IMR-90 (cell line): Measurements from ENCODE around the gene ZDHHC8. TPM values are rescaled to one million over a fixed set of nuclear protein-coding genes. Genes with fewer than 3 reads are reported as not detected.

Source experiments
- ATAC-seq: fragments of 200-7000 bp; cut with Tn5 transposase; 2 replicates; pipeline ENCODE4 v1.9.1; 2020; ENCODE audit warnings: low read depth, mild to moderate bottlenecking, moderate library complexity
- BruUV-seq: library from RNA; stranded (reverse); fragments of 400-500 nt; replicated peaks from 2 replicates; lab custom pipeline; 2021; lab: Mats Ljungman, UMichigan
- CTCF ChIA-PET: fragments of 300-600 bp; formaldehyde crosslinking; extraction: SDS; loops from one replicate; lab custom pipeline; 2021; ENCODE audit warnings: antibody characterized with exemption; lab: Yijun Ruan, JAX
- POLR2A ChIA-PET: fragments of 300-600 bp; sonication (Branson Sonifier 250); formaldehyde crosslinking; loops from one replicate; lab custom pipeline; 2022; ENCODE audit warnings: antibody characterized with exemption; ENCODE audit not compliant: unreplicated experiment; lab: Charles Lee
- DNase-seq: peaks from one replicate; pipeline ENCODE4 v3.0.0; 2013
- H2AFZ ChIP-seq: replicated peaks from 2 replicates; pipeline ENCODE3; 2013; ENCODE audit warnings: low read length, mild to moderate bottlenecking; ENCODE audit not compliant: poor library complexity
- H2AK5ac ChIP-seq: 2 replicates; pipeline ENCODE4 v1.6.1; 2013; ENCODE audit warnings: low read depth, low read length, inconsistent platforms
- H2AK9ac ChIP-seq: replicated peaks from 2 replicates; pipeline ENCODE3; 2013; ENCODE audit warnings: mild to moderate bottlenecking, low read depth, low read length, moderate library complexity; ENCODE audit not compliant: poor library complexity
- H2BK120ac ChIP-seq: 2 replicates; pipeline ENCODE4 v1.6.1; 2013; ENCODE audit warnings: low read depth, low read length, inconsistent platforms
- H2BK15ac ChIP-seq: 3 replicates; pipeline ENCODE4 v1.6.1; 2013; ENCODE audit warnings: low read depth, low read length, inconsistent platforms
- H2BK20ac ChIP-seq: 2 replicates; pipeline ENCODE4 v1.6.1; 2013; ENCODE audit warnings: low read depth, mild to moderate bottlenecking, inconsistent platforms, low read length, moderate library complexity
- H2BK5ac ChIP-seq: 2 replicates; pipeline ENCODE4 v1.6.1; 2013; ENCODE audit warnings: mild to moderate bottlenecking, low read depth, low read length, inconsistent platforms; ENCODE audit not compliant: poor library complexity, severe bottlenecking
- H3K14ac ChIP-seq: replicated peaks from 2 replicates; pipeline ENCODE4 v1.6.1; 2013; ENCODE audit warnings: low read depth, low read length, inconsistent platforms
- H3K18ac ChIP-seq: 2 replicates; pipeline ENCODE4 v1.6.1; 2013; ENCODE audit warnings: low read depth, low read length, control low read depth
- H3K23ac ChIP-seq: 2 replicates; pipeline ENCODE4 v1.6.1; 2013; ENCODE audit warnings: low read depth, low read length, inconsistent platforms
- H3K27ac ChIP-seq: 2 replicates; pipeline ENCODE4 v1.5.1; 2013; ENCODE audit warnings: mild to moderate bottlenecking, control low read depth, low read length; ENCODE audit not compliant: insufficient read depth
- H3K27me3 ChIP-seq: 2 replicates; pipeline ENCODE4 v1.6.1; 2013; ENCODE audit warnings: low read length; ENCODE audit not compliant: control insufficient read depth, insufficient read depth
- H3K36me3 ChIP-seq: 2 replicates; pipeline ENCODE4 v1.6.1; 2013; ENCODE audit warnings: low read length, mixed read lengths; ENCODE audit not compliant: control insufficient read depth, insufficient read depth
- H3K4ac ChIP-seq: 2 replicates; pipeline ENCODE4 v1.6.1; 2013; ENCODE audit warnings: low read depth, low read length, inconsistent platforms
- H3K4me1 ChIP-seq: 2 replicates; pipeline ENCODE4 v1.6.1; 2013; ENCODE audit warnings: low read length, mixed read lengths; ENCODE audit not compliant: control insufficient read depth, insufficient read depth
- H3K4me2 ChIP-seq: 2 replicates; pipeline ENCODE4 v1.6.1; 2013; ENCODE audit warnings: low read depth, mild to moderate bottlenecking, control low read depth, low read length, moderate library complexity
- H3K4me3 ChIP-seq: 2 replicates; pipeline ENCODE4 v1.5.1; 2013; ENCODE audit warnings: low read depth, mild to moderate bottlenecking, control low read depth, low read length, moderate library complexity; ENCODE audit not compliant: insufficient read depth
- H3K56ac ChIP-seq: 2 replicates; pipeline ENCODE4 v1.6.1; 2013; ENCODE audit warnings: low read length, inconsistent platforms; ENCODE audit not compliant: insufficient read depth; ENCODE audit errors: extremely low read depth
- H3K79me1 ChIP-seq, 2 experiments: 2 replicates each; pipeline ENCODE4 v1.6.1; 2013; ENCODE audit warnings: low read length in 2 of 2, inconsistent platforms in 1 of 2, low read depth in 1 of 2
- H3K9ac ChIP-seq: 2 replicates; pipeline ENCODE4 v1.6.1; 2013; ENCODE audit warnings: low read depth, low read length, control low read depth
- H3K9me1 ChIP-seq: 2 replicates; pipeline ENCODE4 v1.6.1; 2013; ENCODE audit warnings: low read length, inconsistent platforms; ENCODE audit not compliant: insufficient read depth
- H3K9me3 ChIP-seq: 2 replicates; pipeline ENCODE4 v1.6.1; 2013; ENCODE audit warnings: low read length; ENCODE audit not compliant: control insufficient read depth, insufficient read depth
- H4K20me1 ChIP-seq: 2 replicates; pipeline ENCODE4 v1.6.1; 2013; ENCODE audit warnings: low read length, inconsistent platforms; ENCODE audit not compliant: insufficient read depth
- H4K5ac ChIP-seq: 2 replicates; pipeline ENCODE4 v1.6.1; 2013; ENCODE audit warnings: mild to moderate bottlenecking, low read depth, low read length, control low read depth
- H4K8ac ChIP-seq, 2 experiments: 2 replicates each; pipeline ENCODE4 v1.6.1; 2013; ENCODE audit warnings: low read depth in 2 of 2, low read length in 2 of 2, control low read depth in 1 of 2, inconsistent platforms in 1 of 2
- H4K91ac ChIP-seq: 2 replicates; pipeline ENCODE4 v1.6.1; 2013; ENCODE audit warnings: low read depth, low read length, inconsistent platforms; ENCODE audit not compliant: insufficient read depth
- BHLHE40 ChIP-seq: fragments of 150-350 bp; IDR thresholded peaks from 2 replicates; pipeline ENCODE4 v1.6.1; 2016; ENCODE audit warnings: mild to moderate bottlenecking, low read depth, low read length
- CEBPB ChIP-seq: IDR thresholded peaks from 2 replicates; pipeline ENCODE4 v1.6.1; 2012; ENCODE audit warnings: low read depth, low read length, improper control_type of control experiment
- CHD1 ChIP-seq: IDR thresholded peaks from 2 replicates; pipeline ENCODE4 v1.6.1; 2012; ENCODE audit warnings: low read depth, low read length, improper control_type of control experiment
- CTCF ChIP-seq: conservative IDR thresholded peaks from 2 replicates; pipeline ENCODE4 v1.5.1; 2012; ENCODE audit warnings: mild to moderate bottlenecking, low read depth, low read length, improper control_type of control experiment
- ELK1 ChIP-seq: fragments of 150-350 bp; IDR thresholded peaks from 2 replicates; pipeline ENCODE4 v1.6.1; 2016; ENCODE audit warnings: low read depth, mild to moderate bottlenecking, low read length, moderate library complexity, borderline replicate concordance
- FOS ChIP-seq: fragments of 150-350 bp; IDR thresholded peaks from 2 replicates; pipeline ENCODE4 v1.6.1; 2016; ENCODE audit warnings: low read depth, low read length
- MAFK ChIP-seq: IDR thresholded peaks from 2 replicates; pipeline ENCODE4 v1.6.1; 2012; ENCODE audit warnings: low read depth, low read length, improper control_type of control experiment
- MAZ ChIP-seq: IDR thresholded peaks from 2 replicates; pipeline ENCODE4 v1.6.1; 2012; ENCODE audit warnings: low read depth, mild to moderate bottlenecking, low read length, improper control_type of control experiment, moderate library complexity, borderline replicate concordance
- MXI1 ChIP-seq: IDR thresholded peaks from 2 replicates; pipeline ENCODE4 v1.6.1; 2012; ENCODE audit warnings: low read depth, mild to moderate bottlenecking, low read length, moderate library complexity, borderline replicate concordance
- NFE2L2 ChIP-seq: fragments of 150-350 bp; IDR thresholded peaks from 2 replicates; pipeline ENCODE4 v1.6.1; 2016; ENCODE audit warnings: low read depth, mild to moderate bottlenecking, low read length
- POLR2A ChIP-seq: IDR thresholded peaks from 2 replicates; pipeline ENCODE4 v1.6.1; 2012; ENCODE audit warnings: mild to moderate bottlenecking, low read depth, low read length
- RAD21 ChIP-seq: IDR thresholded peaks from 2 replicates; pipeline ENCODE4 v1.6.1; 2012; ENCODE audit warnings: low read length, improper control_type of control experiment
- RCOR1 ChIP-seq: IDR thresholded peaks from 2 replicates; pipeline ENCODE4 v1.6.1; 2012; ENCODE audit warnings: mild to moderate bottlenecking, low read length, improper control_type of control experiment; ENCODE audit not compliant: insufficient replicate concordance
- RFX5 ChIP-seq: IDR thresholded peaks from 2 replicates; pipeline ENCODE4 v1.8.0; 2012; ENCODE audit warnings: low read depth, mild to moderate bottlenecking, low read length, moderate library complexity
- SMC3 ChIP-seq: fragments of 150-350 bp; IDR thresholded peaks from 2 replicates; pipeline ENCODE4 v1.6.1; 2016; ENCODE audit warnings: low read depth, mild to moderate bottlenecking, antibody characterized with exemption, low read length, moderate library complexity
- USF2 ChIP-seq: fragments of 150-350 bp; IDR thresholded peaks from 2 replicates; pipeline ENCODE4 v1.6.1; 2017; ENCODE audit warnings: mild to moderate bottlenecking, antibody characterized with exemption, low read length, low read depth
- WGBS, 2 experiments: methylation state at CpG; one replicate each; pipeline versions ENCODE4 v1.1.5 to v1.1.7; 2013; ENCODE audit warnings: missing lambda C conversion rate in 2 of 2; ENCODE audit not compliant: insufficient read length in 1 of 2; ENCODE audit errors: extremely low coverage in 2 of 2; 5-methylcytosine and 5-hydroxymethylcytosine counted together
- dilution Hi-C: fragments of 300-500 bp; cut with HindIII; formaldehyde crosslinking; loops from one replicate; pipeline ENCODE4 v1.14.3; 2018; ENCODE audit warnings: low sequenced_read_pairs; ENCODE audit not compliant: unreplicated experiment
- in situ Hi-C: fragments of 300-500 bp; cut with MboI; formaldehyde crosslinking; loops from 3 replicates; pipeline ENCODE4 v1.14.3; 2019; ENCODE audit warnings: low sequenced_read_pairs, inconsistent platforms, mixed read lengths
- intact Hi-C: fragments of 100-400 bp; cut with micrococcal nuclease; formaldehyde crosslinking; loops from 2 replicates; pipeline ENCODE4 v1.10.0; 2022
- polyA plus RNA-seq, 3 experiments: library from polyadenylated mRNA; depleted of rRNA; stranded (reverse); fragments of >200 nt; gene quantifications; 2 replicates each; pipeline ENCODE4 v1.2.3, GENCODE V29; 2012; ENCODE audit warnings: low replicate concordance in 1 of 3
- total RNA-seq: library from RNA; depleted of rRNA; stranded (reverse); fragments of >200 nt; gene quantifications from 2 replicates; pipeline ENCODE4 v1.2.3, GENCODE V29; 2012

Gene ZDHHC8
- total and polyA plus RNA-seq, 2 of the 4 experiments (the other 2 are of a cell fraction), result 2.5 to 72.6 TPM

GRCh38 chr22:20123366-20124082 lies 8.1 kb upstream of the ZDHHC8 start:
- Histone ChIP-seq H3K23ac (no peak overlapping the region), H2AK9ac (no peak overlapping the region), H3K14ac (no peak overlapping the region), H3K9ac (no peak overlapping the region), H4K8ac (no peak overlapping the region), H3K9me1 (peaks cover 6% of the 10 kb centered on the region; the same call in 1 of the 2 replicates), H2AK5ac (no peak overlapping the region), H3K18ac (no peak overlapping the region), H3K9me3 (no peaks in the 10 kb centered on the region), H3K4me3 (no peak overlapping the region), H3K4ac (no peak overlapping the region), H4K5ac (no peak overlapping the region), H2BK20ac (no peak overlapping the region), H2BK120ac (no peak overlapping the region), H3K79me1 (peaks cover 8 to 40% of the 10 kb centered on the region in 2 experiments), H4K91ac (no peak overlapping the region), H2BK15ac (no peak overlapping the region), H3K27ac (no peak overlapping the region), H3K4me1 (peaks cover 2% of the 10 kb centered on the region), H3K4me2 (no peak overlapping the region), H3K36me3 (peaks cover 69% of the 10 kb centered on the region), H3K56ac (no peak overlapping the region), H4K20me1 (peaks cover 51% of the 10 kb centered on the region), H2AFZ (no peak overlapping the region), H2BK5ac (no peak overlapping the region), H3K27me3 (no peaks in the 10 kb centered on the region)
- in situ Hi-C loops, result no loop called here
- BruUV-seq, result no TSS peak
- 100% methylated on average over 1 of the region's 13 CpGs; no CpG with 5 or more reads in 1 of the 2 experiments for WGBS, 2 experiments
- DNase-seq, result no peak
- ChIA-PET CTCF (no interaction called here), POLR2A (no interaction called here)
- no peak for ATAC-seq
- TF ChIP-seq FOS (no peak), NFE2L2 (no peak), BHLHE40 (no peak), MXI1 (no peak), RAD21 (no peak), MAZ (no peak), SMC3 (no peak), CEBPB (no peak), MAFK (no peak), RFX5 (no peak), CHD1 (no peak), CTCF (no peak), POLR2A (no peak), RCOR1 (no peak), ELK1 (no peak), USF2 (no peak)
- intact Hi-C loops, result no loop called here
- dilution Hi-C loops, result no loop called here
